Thyroid gland (tissue), 4 donors: Measurements from ENCODE around the gene DRC1.

ENCODE experiments used
- CTCF ChIP-seq, 6 experiments: fragments of 200-600 bp in 3 of 6; fragments of 450-650 bp in 3 of 6; sonication (generic) in 3 of 6; IDR thresholded peaks; one replicate each; pipeline ENCODE4 v1.5.1; 2016 to 2019; ENCODE audit warnings: antibody characterized with exemption in 6 of 6, mild to moderate bottlenecking in 2 of 6, inconsistent platforms in 1 of 6, moderate library complexity in 1 of 6
- POLR2A ChIP-seq, 2 donors: fragments of 450-650 bp; IDR thresholded peaks; one replicate each; pipeline ENCODE4 v1.6.1; 2017; ENCODE audit warnings: antibody characterized with exemption in 2 of 2, mild to moderate bottlenecking in 2 of 2, moderate library complexity in 1 of 2

GRCh38 chr2:26412091-26412673 lies 10.5 kb downstream of the DRC1 start:
- TF ChIP-seq CTCF (IDR thresholded peaks at IDR 0.05) (no peak), POLR2A (IDR thresholded peaks at IDR 0.05) (no peak)
